Effector memory CD8-positive, alpha-beta T cell (primary cell): Measurements from ENCODE around the gene VPS16.

Source experiments
- ATAC-seq: fragments of 150-1000 bp; cut with Tn5 transposase; replicated peaks from 2 replicates; pipeline ENCODE4 v1.10.0; 2021; ENCODE audit warnings: mild to moderate bottlenecking, moderate library complexity
- DNase-seq, 3 experiments: peaks; one replicate each; pipeline ENCODE4 v3.0.0; 2021
- H3K27ac Mint-ChIP-seq, 2 donors: one replicate each; pipeline ENCODE4 v1.8.0; 2022; ENCODE audit warnings: mild to moderate bottlenecking in 2 of 2, mixed read lengths in 2 of 2, moderate library complexity in 2 of 2
- H3K27me3 Mint-ChIP-seq, 2 donors: one replicate each; pipeline ENCODE4 v1.8.0; 2022; ENCODE audit warnings: mixed read lengths in 2 of 2
- H3K36me3 Mint-ChIP-seq: one replicate; pipeline ENCODE4 v1.8.0; 2022; ENCODE audit warnings: mild to moderate bottlenecking, moderate library complexity, mixed read lengths; ENCODE audit not compliant: insufficient read depth
- H3K4me1 Mint-ChIP-seq, 2 donors: one replicate each; pipeline ENCODE4 v1.8.0; 2022; ENCODE audit warnings: low read depth in 2 of 2, mixed read lengths in 2 of 2
- H3K4me3 Mint-ChIP-seq, 2 donors: one replicate each; pipeline ENCODE4 v1.8.0; 2022; ENCODE audit warnings: mild to moderate bottlenecking in 2 of 2, mixed read lengths in 2 of 2, moderate library complexity in 2 of 2
- H3K9me3 Mint-ChIP-seq, 2 donors: one replicate each; pipeline ENCODE4 v1.8.0; 2022; ENCODE audit warnings: mixed read lengths in 2 of 2

The VPS16 gene

GRCh38 chr20:2833761-2834160 lies 6.8 kb upstream of the VPS16 start:
- Mint-ChIP-seq H3K4me1 (peaks cover 2 to 14% of the 10 kb centered on the region in 2 donors), H3K27ac (no peak overlapping the region), H3K4me3 (no peak overlapping the region), H3K9me3 (no peaks in the 10 kb centered on the region), H3K36me3 (no peaks in the 10 kb centered on the region), H3K27me3 (peaks cover 0 to 7% of the 10 kb centered on the region in 2 donors)
- ATAC-seq (no peak), DNase-seq (no peak)

GRCh38 chr20:2834401-2835110 lies 6.0 kb upstream of the VPS16 start:
- peaks cover 0 to 1% of the 10 kb centered on the region in 2 donors for H3K27me3 Mint-ChIP-seq
- H3K27ac Mint-ChIP-seq, result no peak overlapping the region
- no peak for DNase-seq
- no peak overlapping the region for H3K4me3 Mint-ChIP-seq
- H3K9me3 Mint-ChIP-seq, result no peaks in the 10 kb centered on the region
- H3K4me1 Mint-ChIP-seq, result peaks cover 7 to 20% of the 10 kb centered on the region in 2 donors
- H3K36me3 Mint-ChIP-seq, result peaks cover 5% of the 10 kb centered on the region
- no peak for ATAC-seq

DNA sequence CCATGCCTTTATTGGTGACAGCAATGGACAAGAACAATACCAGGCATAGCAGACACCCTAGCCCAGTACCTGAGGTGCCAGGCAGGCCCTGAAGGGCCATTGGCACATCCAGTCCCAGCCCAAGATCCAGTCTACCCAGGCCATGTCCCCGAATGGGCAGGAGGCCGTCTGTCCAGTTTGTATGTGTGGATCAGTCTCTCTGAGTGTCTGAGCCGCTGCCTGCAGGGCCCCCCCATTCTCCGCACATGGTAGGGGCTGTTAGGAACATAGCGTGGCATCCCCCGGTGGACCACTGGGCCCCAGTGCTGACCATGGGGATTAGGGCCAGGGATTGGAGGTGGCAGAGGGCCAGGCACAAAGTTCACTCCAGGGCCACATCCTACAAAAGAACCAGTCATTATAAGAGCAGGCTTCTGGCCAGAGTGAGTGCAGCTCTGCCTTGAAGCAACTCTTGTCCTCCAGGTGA lies 5.2 kb upstream of the VPS16 start:
- no peak for ATAC-seq
- no peak for DNase-seq
- Mint-ChIP-seq H3K4me1 (peaks cover 7 to 22% of the 10 kb centered on the region in 2 donors), H3K9me3 (no peaks in the 10 kb centered on the region), H3K36me3 (peaks cover 7% of the 10 kb centered on the region), H3K27ac (no peak overlapping the region), H3K27me3 (no peaks in the 10 kb centered on the region), H3K4me3 (no peak overlapping the region)

GRCh38 chr20:2836035-2836434 lies 4.5 kb upstream of the VPS16 start:
- Mint-ChIP-seq H3K9me3 (no peaks in the 10 kb centered on the region), H3K36me3 (peaks cover 7% of the 10 kb centered on the region), H3K4me3 (no peak overlapping the region), H3K27me3 (no peaks in the 10 kb centered on the region), H3K27ac (no peak overlapping the region), H3K4me1 (peaks cover 7 to 22% of the 10 kb centered on the region in 2 donors)
- DNase-seq, result no peak
- no peak for ATAC-seq

- Mint-ChIP-seq H3K4me1 (peaks cover 10 to 24% of the 10 kb centered on the region in 2 donors), H3K27me3 (no peaks in the 10 kb centered on the region), H3K27ac (no peak overlapping the region), H3K4me3 (no peak overlapping the region), H3K36me3 (peaks cover 7% of the 10 kb centered on the region), H3K9me3 (no peaks in the 10 kb centered on the region)
- ATAC-seq (no peak), DNase-seq (no peak)
Observed at GRCh38 chr20:2837221-2837960, 3.2 kb upstream of the VPS16 start.

DNA sequence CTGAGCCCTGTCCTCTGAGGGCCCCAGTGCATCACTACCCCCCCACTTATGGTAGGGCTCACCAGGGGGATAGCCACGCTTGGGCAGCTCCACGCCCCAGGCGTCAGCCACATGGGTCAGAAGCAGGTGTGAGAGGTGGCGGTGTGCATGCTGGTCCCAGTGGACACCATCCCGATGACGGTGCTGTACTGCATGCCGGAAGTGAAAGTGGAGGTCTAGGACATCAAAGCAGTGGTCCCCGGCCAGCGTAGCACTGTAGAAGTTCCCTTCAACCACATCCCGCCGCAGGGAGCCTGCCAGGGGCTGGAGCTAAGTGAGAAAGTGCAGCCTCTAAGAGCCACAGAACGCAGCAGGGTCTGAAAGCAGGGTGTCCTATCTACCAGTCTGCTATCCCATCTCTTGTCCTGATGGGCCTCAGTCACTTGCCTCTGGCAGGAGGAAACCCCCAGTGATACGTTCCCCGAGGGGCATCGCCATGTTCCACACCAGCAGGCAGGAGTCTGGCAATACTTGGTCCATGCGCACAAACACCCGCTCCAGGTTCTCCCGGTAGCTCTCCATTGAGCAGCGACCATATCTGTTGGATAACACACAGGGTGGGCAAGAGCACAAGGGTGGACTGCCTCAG lies 2.3 kb upstream of the VPS16 start:
- no peak for DNase-seq
- H3K4me3 Mint-ChIP-seq, result peak overlapping the region in 1 of 2 donors; percentile 22
- H3K36me3 Mint-ChIP-seq, result peaks cover 7% of the 10 kb centered on the region
- no peak for ATAC-seq
- no peak overlapping the region for H3K27ac Mint-ChIP-seq
- no peaks in the 10 kb centered on the region for H3K9me3 Mint-ChIP-seq
- H3K4me1 Mint-ChIP-seq, result peaks cover 10 to 24% of the 10 kb centered on the region in 2 donors
- no peaks in the 10 kb centered on the region for H3K27me3 Mint-ChIP-seq

DNA sequence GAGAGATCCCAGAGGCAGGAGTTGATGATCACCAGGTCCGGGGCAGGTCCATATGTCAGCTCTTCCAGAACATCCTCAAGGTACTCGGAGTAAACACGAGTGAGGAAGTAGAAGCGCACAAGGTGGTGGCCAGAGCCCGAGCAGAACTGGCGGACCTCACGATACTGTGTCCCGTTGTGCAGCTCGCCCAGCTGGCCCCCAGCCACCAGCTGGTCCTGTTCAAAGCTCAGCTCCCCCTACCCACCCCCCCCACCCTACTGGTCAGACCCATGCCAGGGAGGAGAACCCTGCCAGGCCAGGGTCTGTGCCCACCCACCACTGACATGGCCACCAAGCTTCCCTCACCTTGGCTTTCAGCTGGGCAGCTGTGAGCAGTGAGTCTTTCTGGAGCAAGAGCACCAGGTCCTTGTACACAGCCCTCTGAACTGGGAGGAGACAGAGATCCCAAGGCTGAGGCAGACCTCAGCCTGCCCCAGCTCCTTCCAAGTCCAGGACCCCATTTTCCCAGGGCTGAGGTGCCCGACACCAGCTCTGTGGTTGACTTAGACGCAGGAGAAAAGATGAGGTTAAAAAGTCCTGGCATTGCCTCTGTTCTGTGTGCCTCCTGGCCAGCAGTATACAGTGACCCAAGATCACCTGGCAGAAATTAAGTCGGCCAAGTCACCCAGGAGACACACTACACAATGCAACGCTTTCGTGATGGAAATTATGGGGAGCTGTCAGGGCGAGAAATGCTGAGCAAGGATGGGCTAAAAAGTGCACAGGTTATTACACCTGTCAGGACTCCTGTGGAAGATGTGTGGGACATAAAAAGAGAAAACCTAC lies 1.5 kb upstream of the VPS16 start:
- Mint-ChIP-seq H3K4me3 (peak overlapping the region; percentile 72 to 87), H3K36me3 (peaks cover 7% of the 10 kb centered on the region), H3K4me1 (peaks cover 13 to 30% of the 10 kb centered on the region in 2 donors), H3K27ac (peak overlapping the region; percentile 76 to 78), H3K9me3 (no peaks in the 10 kb centered on the region), H3K27me3 (no peaks in the 10 kb centered on the region)
- no peak for ATAC-seq
- no peak for DNase-seq

- DNase-seq (no peak), ATAC-seq (no peak)
Observed at GRCh38 chr20:2839732-2840137, 810 bp upstream of the VPS16 start.

DNA sequence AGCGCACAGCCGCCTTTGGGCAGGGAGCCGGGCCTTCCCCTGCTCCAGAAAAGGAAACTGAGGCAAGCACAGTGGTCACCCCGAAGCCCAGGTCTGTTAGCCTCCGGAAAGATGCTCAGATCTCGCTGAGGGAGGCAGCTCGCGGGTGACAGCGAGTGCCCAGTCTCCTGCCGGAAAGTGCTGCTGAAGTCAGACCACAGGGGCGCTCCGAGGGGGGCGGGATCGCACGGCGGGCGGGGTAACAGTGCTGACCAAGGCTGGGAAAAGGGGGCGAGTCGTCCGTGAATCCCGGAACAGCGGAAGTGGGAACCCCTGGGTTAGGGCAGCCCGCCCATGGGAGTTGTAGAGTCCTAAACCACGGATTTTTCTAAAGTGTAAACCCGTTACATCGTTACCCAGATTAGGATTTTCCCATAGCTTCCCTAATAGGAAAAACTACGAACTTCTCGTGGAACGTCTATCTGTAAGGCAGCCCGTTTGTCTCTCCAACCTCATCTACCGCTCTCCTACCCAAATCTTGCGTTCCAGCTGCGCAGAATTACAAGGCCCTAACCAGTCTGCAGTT lies 504 bp downstream of the VPS16 start:
- Mint-ChIP-seq H3K4me3 (peak overlapping the region; percentile 76 to 87), H3K4me1 (peaks cover 20 to 42% of the 10 kb centered on the region in 2 donors), H3K36me3 (peaks cover 7% of the 10 kb centered on the region), H3K9me3 (no peaks in the 10 kb centered on the region), H3K27me3 (no peaks in the 10 kb centered on the region), H3K27ac (peak overlapping the region; percentile 76 to 78)
- peak; percentile 26 for ATAC-seq
- peak in 2 of 3 experiments; percentile 16 to 33 for DNase-seq

More at GRCh38 chr20:2839732-2840137, 810 bp upstream of the VPS16 start:
- Mint-ChIP-seq H3K9me3 (no peaks in the 10 kb centered on the region), H3K4me3 (peak overlapping the region; percentile 72 to 87), H3K27me3 (no peaks in the 10 kb centered on the region), H3K36me3 (peaks cover 7% of the 10 kb centered on the region), H3K27ac (peak overlapping the region; percentile 76 to 78), H3K4me1 (peaks cover 17 to 37% of the 10 kb centered on the region in 2 donors)

DNA sequence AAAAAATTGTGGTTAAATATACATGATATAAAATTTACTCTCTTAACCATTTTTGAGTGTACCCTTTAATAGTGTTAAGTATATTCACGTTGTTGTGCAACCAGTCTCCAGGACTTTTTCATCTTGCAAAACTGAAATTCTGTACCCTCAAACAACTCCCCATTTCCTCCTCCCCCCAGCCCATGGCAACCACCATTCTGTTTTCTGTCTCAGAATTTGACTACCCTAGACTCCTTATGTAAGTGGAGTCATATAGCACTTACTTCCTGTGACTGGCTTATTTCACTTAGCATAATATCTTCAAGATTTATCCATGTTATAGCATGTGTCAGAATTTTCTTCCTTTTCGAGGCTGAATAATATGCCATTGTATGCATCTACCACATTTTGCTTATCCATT lies 5.1 kb downstream of the VPS16 start:
- Mint-ChIP-seq H3K27ac (peak overlapping the region in 1 of 2 donors; percentile 44), H3K9me3 (no peaks in the 10 kb centered on the region), H3K27me3 (no peaks in the 10 kb centered on the region), H3K36me3 (peaks cover 7% of the 10 kb centered on the region), H3K4me1 (peaks cover 13 to 30% of the 10 kb centered on the region in 2 donors), H3K4me3 (no peak overlapping the region)
- DNase-seq, result no peak
- ATAC-seq, result no peak

DNA sequence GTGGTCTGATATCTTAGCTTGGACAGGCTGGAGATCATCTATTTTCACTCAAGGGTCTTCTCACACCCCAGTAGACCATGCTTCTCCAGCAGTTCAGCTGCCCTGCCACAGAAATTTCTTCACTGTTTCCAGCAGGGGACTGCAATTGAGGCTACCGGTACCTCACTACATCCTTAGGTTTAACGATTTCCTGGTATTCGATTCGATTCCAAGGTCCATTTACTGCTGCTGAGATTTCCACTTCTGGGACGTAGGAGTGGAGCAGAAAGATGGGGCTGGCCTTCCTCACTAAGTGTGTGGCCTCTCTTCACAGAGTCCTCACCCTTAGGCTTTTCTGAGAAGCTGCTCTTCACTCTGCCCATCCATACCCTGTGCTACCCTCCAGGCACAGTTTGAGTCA lies 6.2 kb downstream of the VPS16 start:
- Mint-ChIP-seq H3K27me3 (no peaks in the 10 kb centered on the region), H3K4me3 (no peak overlapping the region), H3K27ac (no peak overlapping the region), H3K36me3 (peaks cover 10% of the 10 kb centered on the region), H3K9me3 (no peaks in the 10 kb centered on the region), H3K4me1 (peaks cover 12 to 28% of the 10 kb centered on the region in 2 donors)
- ATAC-seq (no peak), DNase-seq (no peak)

- Mint-ChIP-seq H3K4me3 (no peak overlapping the region), H3K27me3 (no peaks in the 10 kb centered on the region), H3K27ac (no peak overlapping the region), H3K36me3 (peaks cover 15% of the 10 kb centered on the region), H3K4me1 (peaks cover 23 to 35% of the 10 kb centered on the region in 2 donors), H3K9me3 (no peaks in the 10 kb centered on the region)
- no peak for ATAC-seq
- no peak for DNase-seq
Observed at GRCh38 chr20:2847802-2848201, 7.3 kb downstream of the VPS16 start.

- DNase-seq (no peak), ATAC-seq (no peak)
- Mint-ChIP-seq H3K36me3 (peaks cover 15% of the 10 kb centered on the region), H3K27me3 (no peaks in the 10 kb centered on the region), H3K27ac (no peak overlapping the region), H3K9me3 (no peaks in the 10 kb centered on the region), H3K4me1 (peaks cover 22 to 30% of the 10 kb centered on the region in 2 donors), H3K4me3 (no peak overlapping the region)
Observed at GRCh38 chr20:2849529-2849928, 9.0 kb downstream of the VPS16 start.
